ENCODE measurements around the gene RNF222. TPM values are rescaled to one million over a fixed set of nuclear protein-coding genes. Genes with fewer than 3 reads are reported as not detected.

Gene RNF222
- total and polyA plus RNA-seq, 2 donors (not counting 1 experiment from before 2014, with no cell fraction given): 3.0 TPM; not detected in 1

DNA sequence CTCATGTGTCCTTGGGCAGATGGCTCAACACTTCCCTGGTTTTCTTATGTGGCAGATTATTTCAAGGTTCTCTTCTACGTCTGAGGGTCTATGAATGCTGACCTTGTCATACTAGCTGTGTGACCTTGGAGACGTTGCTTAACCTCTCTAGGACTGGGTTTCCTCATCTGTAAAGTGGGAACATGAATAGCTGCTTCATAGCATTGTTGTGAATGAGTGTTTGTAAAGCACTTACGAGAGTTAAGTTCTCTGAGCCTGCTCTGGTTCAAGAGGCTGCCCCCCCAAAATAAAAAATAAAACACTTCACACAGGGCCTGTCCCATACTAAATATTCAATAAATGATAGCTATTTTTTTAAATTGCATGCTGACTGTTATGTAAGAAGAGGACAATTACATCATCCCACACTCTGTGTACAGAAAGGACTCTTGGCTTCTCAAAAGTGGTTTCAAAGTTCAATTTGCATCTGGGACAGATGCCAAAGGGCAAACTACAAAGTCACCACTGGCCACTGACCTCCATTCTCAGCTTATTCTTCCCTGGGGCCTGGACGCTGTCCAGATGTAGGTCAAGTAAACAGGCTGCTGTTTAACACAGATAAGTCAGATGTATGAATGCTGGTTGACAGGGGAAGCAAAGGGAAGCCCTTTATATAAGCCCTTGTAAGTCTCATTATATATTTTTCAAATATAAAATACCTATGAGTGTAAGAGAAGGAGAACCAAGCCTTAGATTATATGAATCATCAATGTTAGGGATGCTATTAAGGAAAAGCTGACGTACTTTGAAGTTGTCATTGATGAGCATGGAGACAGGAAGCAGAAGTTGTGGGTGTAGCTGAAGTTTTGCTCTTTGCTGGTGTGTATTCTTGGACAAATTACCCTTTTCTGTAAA lies 22.7 kb upstream of the RNF222 start:
- peaks cover 60% of the 10 kb centered on the region for H3K27me3 Mint-ChIP-seq
- no peak overlapping the region for H2AFZ ChIP-seq (ENCODE audit: insufficient read depth, low read depth, low read length, poor library complexity, severe bottlenecking)
- no peak overlapping the region for H3K27ac ChIP-seq (ENCODE audit: low read length in 2 of 2)
- no peaks in the 10 kb centered on the region for H4K20me1 ChIP-seq (ENCODE audit: control insufficient read depth, insufficient read depth, low read length, poor library complexity, severe bottlenecking)
- no peaks in the 10 kb centered on the region for H3K36me3 ChIP-seq (replicated peaks in 1 of 2; ENCODE audit: control extremely low read depth in 1 of 2, control insufficient read depth in 1 of 2, extremely low read depth in 1 of 2, insufficient read depth in 2 of 2, low read length in 1 of 2)
- intact Hi-C loops (cut with micrococcal nuclease): no loop called here
- no peak overlapping the region for H3K4me3 Mint-ChIP-seq
- no peak overlapping the region for H3K4me2 ChIP-seq (replicated peaks; ENCODE audit: low read depth, low read length, poor library complexity, severe bottlenecking)
- ATAC-seq (ENCODE audit: low read depth) (no peak), DNase-seq (no peak)
- no peak overlapping the region for H3K4me3 ChIP-seq (ENCODE audit: control extremely low read depth in 1 of 5, extremely low read depth in 1 of 5, insufficient read depth in 1 of 5, low read depth in 2 of 5, low read length in 4 of 5)
- no peak for TF ChIP-seq EZH2 (IDR thresholded peaks at IDR 0.05; ENCODE audit: borderline replicate concordance, insufficient read depth, low read depth, low read length, poor library complexity, severe bottlenecking)
- TF ChIP-seq, protein P1, sequence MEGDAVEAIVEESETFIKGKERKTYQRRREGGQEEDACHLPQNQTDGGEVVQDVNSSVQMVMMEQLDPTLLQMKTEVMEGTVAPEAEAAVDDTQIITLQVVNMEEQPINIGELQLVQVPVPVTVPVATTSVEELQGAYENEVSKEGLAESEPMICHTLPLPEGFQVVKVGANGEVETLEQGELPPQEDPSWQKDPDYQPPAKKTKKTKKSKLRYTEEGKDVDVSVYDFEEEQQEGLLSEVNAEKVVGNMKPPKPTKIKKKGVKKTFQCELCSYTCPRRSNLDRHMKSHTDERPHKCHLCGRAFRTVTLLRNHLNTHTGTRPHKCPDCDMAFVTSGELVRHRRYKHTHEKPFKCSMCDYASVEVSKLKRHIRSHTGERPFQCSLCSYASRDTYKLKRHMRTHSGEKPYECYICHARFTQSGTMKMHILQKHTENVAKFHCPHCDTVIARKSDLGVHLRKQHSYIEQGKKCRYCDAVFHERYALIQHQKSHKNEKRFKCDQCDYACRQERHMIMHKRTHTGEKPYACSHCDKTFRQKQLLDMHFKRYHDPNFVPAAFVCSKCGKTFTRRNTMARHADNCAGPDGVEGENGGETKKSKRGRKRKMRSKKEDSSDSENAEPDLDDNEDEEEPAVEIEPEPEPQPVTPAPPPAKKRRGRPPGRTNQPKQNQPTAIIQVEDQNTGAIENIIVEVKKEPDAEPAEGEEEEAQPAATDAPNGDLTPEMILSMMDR (IDR thresholded peaks at IDR 0.05): no peak
- no peaks in the 10 kb centered on the region for H3K4me1 Mint-ChIP-seq
- no peak overlapping the region for H3K27ac Mint-ChIP-seq
- no peaks in the 10 kb centered on the region for H3K79me2 ChIP-seq (ENCODE audit: control insufficient read depth, insufficient read depth, low read length)
- H3K9me3 ChIP-seq (ENCODE audit: control extremely low read depth in 1 of 3, control insufficient read depth in 2 of 3, insufficient read depth in 1 of 3, low read length in 2 of 3): peaks cover 0 to 4% (median 0%) of the 10 kb centered on the region in 3 donors
- ChIA-PET POLR2A (interaction anchor here (0.6 kb wide), 1 partner anchor 325 kb away, joined by 3 read pairs; no protein-coding TSS in a partner anchor), CTCF (interaction anchor here (0.9 to 2.5 kb wide), 2 partner anchors 9 to 365 kb away, joined by 3 to 16 read pairs; no protein-coding TSS in a partner anchor)
- 71% methylated on average over 2 of the region's 5 CpGs for WGBS (ENCODE audit: insufficient coverage)
- H3K9ac ChIP-seq (ENCODE audit: low read length): no peak overlapping the region
- no peaks in the 10 kb centered on the region for H3K9me3 Mint-ChIP-seq (ENCODE audit: insufficient read depth)
- H3K27me3 ChIP-seq (replicated peaks in 1 of 4; ENCODE audit: control extremely low read depth in 1 of 4, control insufficient read depth in 3 of 4, insufficient read depth in 4 of 4, low read length in 3 of 4): peaks cover 0 to 17% (median 10%) of the 10 kb centered on the region in 4 experiments
- H3K4me1 ChIP-seq (ENCODE audit: control insufficient read depth in 2 of 2, insufficient read depth in 2 of 2, low read length in 2 of 2): no peaks in the 10 kb centered on the region

DNA sequence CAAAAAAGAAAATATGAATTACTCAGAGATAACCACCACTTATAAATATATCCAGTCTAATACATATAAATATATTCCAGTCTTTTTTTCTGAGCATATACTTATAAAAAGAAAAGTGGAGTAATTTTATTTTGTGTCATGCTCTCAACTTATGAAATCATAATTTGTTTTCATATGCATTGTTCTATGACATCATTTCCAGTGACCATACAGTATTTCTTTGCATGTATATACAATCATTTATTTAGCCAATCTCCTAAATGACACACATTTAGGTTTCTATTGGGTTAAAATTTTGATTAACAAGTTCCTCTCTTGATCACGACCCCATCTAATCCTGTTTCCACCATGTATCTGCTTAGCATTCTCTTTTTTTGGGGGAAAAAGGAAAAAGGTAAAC lies 21.7 kb upstream of the RNF222 start:
- H2AFZ ChIP-seq (ENCODE audit: insufficient read depth, low read depth, low read length, poor library complexity, severe bottlenecking): no peak overlapping the region
- H3K4me3 ChIP-seq (ENCODE audit: control extremely low read depth in 1 of 5, extremely low read depth in 1 of 5, insufficient read depth in 1 of 5, low read depth in 2 of 5, low read length in 4 of 5): no peak overlapping the region
- H3K27ac ChIP-seq (ENCODE audit: low read length in 2 of 2): no peak overlapping the region
- H3K4me2 ChIP-seq (replicated peaks; ENCODE audit: low read depth, low read length, poor library complexity, severe bottlenecking): no peak overlapping the region
- no peaks in the 10 kb centered on the region for H3K4me1 Mint-ChIP-seq
- H3K9me3 ChIP-seq (ENCODE audit: control extremely low read depth in 1 of 3, control insufficient read depth in 2 of 3, insufficient read depth in 1 of 3, low read length in 2 of 3): peaks cover 0 to 4% (median 0%) of the 10 kb centered on the region in 3 donors
- DNase-seq (no peak), ATAC-seq (ENCODE audit: low read depth) (no peak)
- no peak overlapping the region for H3K9ac ChIP-seq (ENCODE audit: low read length)
- H3K79me2 ChIP-seq (ENCODE audit: control insufficient read depth, insufficient read depth, low read length): no peaks in the 10 kb centered on the region
- ChIA-PET POLR2A (no interaction called here), CTCF (interaction anchor here (2.5 kb wide), 1 partner anchor 8 kb away, joined by 16 read pairs; no protein-coding TSS in a partner anchor)
- no peak overlapping the region for H3K4me3 Mint-ChIP-seq
- H3K4me1 ChIP-seq (ENCODE audit: control insufficient read depth in 2 of 2, insufficient read depth in 2 of 2, low read length in 2 of 2): no peaks in the 10 kb centered on the region
- H3K27me3 Mint-ChIP-seq: peaks cover 55% of the 10 kb centered on the region
- H3K27ac Mint-ChIP-seq: no peak overlapping the region
- TF ChIP-seq, protein P1 (IDR thresholded peaks at IDR 0.05): no peak
- TF ChIP-seq EZH2 (IDR thresholded peaks at IDR 0.05; ENCODE audit: borderline replicate concordance, insufficient read depth, low read depth, low read length, poor library complexity, severe bottlenecking): no peak
- intact Hi-C loops (cut with micrococcal nuclease): no loop called here
- H3K36me3 ChIP-seq (replicated peaks in 1 of 2; ENCODE audit: control extremely low read depth in 1 of 2, control insufficient read depth in 1 of 2, extremely low read depth in 1 of 2, insufficient read depth in 2 of 2, low read length in 1 of 2): no peaks in the 10 kb centered on the region
- WGBS (ENCODE audit: insufficient coverage): no CpG with 5 or more reads among the region's 1 CpG
- H4K20me1 ChIP-seq (ENCODE audit: control insufficient read depth, insufficient read depth, low read length, poor library complexity, severe bottlenecking): no peaks in the 10 kb centered on the region
- peaks cover 0 to 16% (median 10%) of the 10 kb centered on the region in 4 experiments for H3K27me3 ChIP-seq (replicated peaks in 1 of 4; ENCODE audit: control extremely low read depth in 1 of 4, control insufficient read depth in 3 of 4, insufficient read depth in 4 of 4, low read length in 3 of 4)
- H3K9me3 Mint-ChIP-seq (ENCODE audit: insufficient read depth): no peaks in the 10 kb centered on the region

All from B cell (primary cell).